GM10847 (cell line): ENCODE data around the gene CCDC77.

Experiments
- POLR2A ChIP-seq: IDR thresholded peaks from 2 replicates; pipeline ENCODE4 v1.6.1; 2011; ENCODE audit not compliant: insufficient read length; ENCODE audit errors: extremely low read depth

CCDC77 gene

GRCh38 chr12:442235-442884 lies 40.9 kb downstream of the CCDC77 start:
- no peak for TF ChIP-seq POLR2A

DNA sequence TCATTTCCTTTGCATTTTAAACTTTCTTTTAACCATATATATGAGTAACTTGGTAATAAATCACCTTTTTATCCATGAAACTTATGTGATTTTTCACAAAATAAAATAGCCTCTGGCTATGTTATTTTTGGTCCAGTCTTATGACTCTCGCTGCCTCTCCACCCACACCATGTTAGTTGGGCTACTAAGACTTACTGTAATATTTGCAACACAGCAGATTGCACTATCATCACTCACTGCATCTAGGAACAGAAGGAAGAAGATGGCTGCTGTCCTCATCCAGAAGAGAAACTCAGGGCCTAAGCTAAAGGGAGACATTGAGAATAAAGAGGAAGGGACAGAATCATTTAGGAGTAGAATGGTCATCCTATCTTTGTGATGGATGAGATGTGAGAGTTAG lies 45.7 kb downstream of the CCDC77 start:
- TF ChIP-seq POLR2A, result no peak

GRCh38 chr12:449203-449602 lies 47.8 kb downstream of the CCDC77 start:
- TF ChIP-seq POLR2A, result no peak

DNA sequence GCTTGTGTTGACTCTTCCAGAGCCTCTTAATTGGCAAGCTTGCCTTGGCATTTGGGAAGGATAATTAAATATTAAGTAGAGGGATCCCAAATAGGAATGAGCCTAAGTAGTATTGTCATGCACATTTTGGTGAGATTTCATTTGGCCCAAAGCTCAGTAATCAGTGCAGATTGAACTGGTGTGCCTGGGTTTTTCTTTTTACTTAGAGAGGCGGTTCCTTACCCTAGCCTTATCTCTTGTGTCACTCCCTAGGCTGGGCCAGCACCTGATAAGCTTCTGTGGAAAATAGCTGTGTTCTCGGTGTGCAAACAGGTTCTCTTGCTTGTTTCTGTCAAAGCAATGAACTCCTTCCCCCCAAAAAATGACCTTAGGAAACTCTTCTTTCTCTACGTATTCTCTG lies 49.0 kb downstream of the CCDC77 start:
- no peak for TF ChIP-seq POLR2A

- no peak for TF ChIP-seq POLR2A
Measured at GRCh38 chr12:452667-453210, 51.3 kb downstream of the CCDC77 start.

DNA sequence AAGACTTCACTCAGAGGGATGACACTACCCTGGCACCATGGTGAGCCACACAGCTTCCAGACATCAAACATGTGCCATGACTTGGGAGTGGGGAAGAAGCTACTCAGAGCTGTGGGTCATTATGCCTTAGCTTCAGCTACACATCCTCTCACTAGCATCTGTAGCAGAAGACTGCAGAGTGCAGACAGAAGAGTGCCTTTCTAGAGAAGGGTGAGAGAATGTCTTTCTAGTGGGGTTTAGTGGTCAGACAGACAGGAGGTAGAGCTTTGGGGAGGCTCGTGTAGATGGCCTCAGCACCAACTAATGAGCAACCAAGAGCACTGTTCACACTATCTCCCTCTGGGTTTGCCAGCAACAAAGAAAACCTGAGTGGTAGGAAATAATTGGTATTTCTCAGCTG lies 53.4 kb downstream of the CCDC77 start:
- TF ChIP-seq POLR2A, result no peak

- no peak for TF ChIP-seq POLR2A
Measured at GRCh38 chr12:455821-456220, 54.4 kb downstream of the CCDC77 start.

GRCh38 chr12:457676-458075 lies 56.2 kb downstream of the CCDC77 start:
- no peak for TF ChIP-seq POLR2A

DNA sequence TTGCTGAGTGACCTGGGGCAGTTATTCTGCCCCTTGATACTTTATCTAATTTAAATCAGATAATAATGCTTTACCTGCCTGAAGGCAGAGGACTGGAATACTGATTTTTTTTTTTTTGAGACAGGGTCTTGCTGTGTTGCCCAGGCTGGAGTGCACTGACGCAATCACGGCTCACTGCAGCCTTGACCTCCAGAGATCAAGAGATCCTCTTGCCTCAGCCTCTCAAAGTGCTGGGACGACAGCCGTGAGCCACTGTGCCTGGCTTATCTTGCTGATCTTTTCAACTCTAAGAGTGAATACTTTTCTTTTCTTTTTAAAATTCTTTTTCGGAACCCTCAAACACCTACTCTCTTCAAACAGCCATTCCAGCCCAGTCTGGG lies 57.6 kb downstream of the CCDC77 start:
- no peak for TF ChIP-seq POLR2A

- TF ChIP-seq POLR2A, result no peak
Measured at GRCh38 chr12:459430-460258, 58.2 kb downstream of the CCDC77 start, which contains the start of gene B4GALNT3. Gene B4GALNT3, plus strand, starts transcription at chr12:459939. Its CDS starts 438 bp downstream, at chr12:460377.

DNA sequence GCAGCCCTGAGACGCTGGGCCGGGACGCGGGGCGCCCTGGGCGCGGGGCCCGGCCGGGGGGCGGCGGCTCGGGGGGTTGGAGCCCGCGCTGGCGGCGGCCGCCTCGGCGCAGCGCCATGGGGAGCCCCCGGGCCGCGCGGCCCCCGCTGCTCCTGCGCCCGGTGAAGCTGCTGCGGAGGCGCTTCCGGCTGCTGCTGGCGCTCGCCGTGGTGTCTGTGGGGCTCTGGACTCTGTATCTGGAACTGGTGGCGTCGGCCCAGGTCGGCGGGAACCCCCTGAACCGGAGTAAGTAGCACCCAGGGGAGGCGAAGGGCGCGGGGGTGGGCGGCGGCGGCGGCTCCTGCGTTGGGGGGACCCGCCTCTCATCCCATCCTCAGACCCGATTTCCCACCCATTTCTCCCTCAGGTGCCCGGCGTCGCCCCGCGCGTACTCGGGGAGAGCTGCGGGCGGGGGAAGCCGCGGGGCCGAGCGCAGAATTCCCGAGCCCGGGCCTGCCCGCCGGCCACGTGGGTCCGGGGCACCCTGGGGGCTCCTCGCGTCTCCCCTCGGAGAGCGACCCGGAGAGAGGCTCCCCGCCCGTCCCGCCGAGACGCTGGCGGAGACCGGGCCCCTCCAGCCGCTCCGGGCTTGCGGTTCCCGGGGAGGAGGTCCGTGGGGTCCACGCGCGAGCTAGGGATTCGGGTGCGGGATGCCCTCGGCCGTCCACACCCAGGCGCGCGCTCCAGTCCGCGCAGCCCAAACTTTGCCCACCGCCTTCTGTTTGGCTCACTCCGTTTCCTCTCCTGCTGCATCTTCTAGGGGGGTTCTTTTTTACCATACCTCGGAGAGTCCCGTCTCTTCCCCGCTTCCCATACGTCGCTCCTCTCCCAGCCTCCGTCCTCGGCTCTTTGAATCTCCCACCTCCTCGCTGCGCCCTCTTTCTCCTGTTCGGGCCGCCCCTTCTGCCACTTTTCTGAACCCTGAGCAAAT lies 59.1 kb downstream of the CCDC77 start:
- TF ChIP-seq POLR2A, result no peak

DNA sequence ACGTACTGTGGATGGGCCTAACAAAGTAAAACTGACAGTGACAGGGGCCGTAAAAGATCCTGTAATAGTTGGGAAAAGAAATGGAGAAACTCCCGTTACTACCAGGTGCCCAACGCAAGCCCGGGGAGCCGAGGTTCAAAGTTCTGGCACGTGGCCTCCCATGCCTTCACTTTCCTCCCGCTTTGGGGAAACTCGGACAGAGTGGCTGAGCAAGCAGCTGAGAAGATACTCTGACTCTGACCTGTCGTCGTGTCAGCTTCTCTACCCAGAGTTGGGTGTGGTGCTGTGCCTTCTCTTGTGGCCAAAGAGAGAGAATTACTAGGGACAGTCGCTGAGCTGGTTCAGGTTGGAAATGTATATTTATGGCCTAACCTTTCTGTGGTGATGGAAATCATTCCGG lies 60.0 kb downstream of the CCDC77 start:
- TF ChIP-seq POLR2A, result no peak

DNA sequence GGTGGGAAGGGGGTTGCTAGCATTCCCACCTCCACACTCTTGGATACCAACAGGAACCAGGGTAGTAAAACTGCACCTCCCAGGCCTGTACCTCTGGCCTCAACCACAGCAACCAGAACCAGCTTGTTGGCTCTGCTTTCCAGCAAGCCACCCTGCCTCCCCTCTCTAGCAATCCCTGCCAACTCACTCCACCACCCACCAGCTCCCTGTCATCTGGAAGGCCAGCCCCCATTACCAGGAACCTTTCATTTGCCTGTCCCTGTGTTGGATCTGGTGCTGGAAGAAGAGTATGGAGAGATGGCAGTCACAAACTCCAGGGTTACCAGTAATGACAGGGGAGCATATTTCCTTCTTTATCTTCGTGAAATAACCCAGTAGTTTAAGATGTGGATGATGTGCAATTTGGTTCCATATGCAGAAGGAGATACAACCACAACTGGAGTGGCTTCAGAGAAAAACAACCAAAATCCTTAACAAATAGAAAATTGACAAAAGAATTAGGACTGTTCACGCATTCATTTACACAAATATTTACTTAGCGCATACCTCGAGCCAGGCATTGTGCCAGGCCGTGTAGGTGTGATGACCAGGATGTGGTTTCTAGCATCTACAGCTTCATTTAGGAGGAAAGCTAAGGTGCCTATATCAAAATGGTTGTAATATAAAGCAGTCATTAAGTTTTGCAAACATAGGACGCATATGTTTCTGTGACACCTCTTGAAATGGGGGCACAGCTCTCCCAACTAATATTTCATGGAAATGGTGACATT lies 61.7 kb downstream of the CCDC77 start:
- no peak for TF ChIP-seq POLR2A

- no peak for TF ChIP-seq POLR2A
Measured at GRCh38 chr12:464484-465267, 63.2 kb downstream of the CCDC77 start.

- no peak for TF ChIP-seq POLR2A
Measured at GRCh38 chr12:466039-466438, 64.6 kb downstream of the CCDC77 start.
